Natural killer cell (primary cell): ENCODE measurements around the gene TMEM131. TPM values are rescaled to one million over a fixed set of nuclear protein-coding genes. Genes with fewer than 3 reads are reported as not detected.

Experiments
- ATAC-seq, 3 donors: fragments of 150-1000 bp in 2 of 3; fragments of 200-7000 bp in 1 of 3; cut with Tn5 transposase; 1 replicate in 1 of 3; 2 replicates in 2 of 3; pipeline ENCODE4 v1.10.0; 2021; ENCODE audit warnings: mild to moderate bottlenecking in 2 of 3, moderate library complexity in 2 of 3
- DNase-seq, 2 donors: peaks; one replicate each; pipeline versions ENCODE4 v3.0.0 to v3.0.0-alpha.2; 2013 to 2021; ENCODE audit warnings: mixed read lengths in 1 of 2
- H3K27ac ChIP-seq: one replicate; pipeline ENCODE4 v1.5.1; 2013; ENCODE audit warnings: mild to moderate bottlenecking, low read length
- H3K27me3 ChIP-seq: one replicate; pipeline ENCODE4 v1.6.1; 2013; ENCODE audit warnings: low read length; ENCODE audit not compliant: control insufficient read depth, insufficient read depth
- H3K36me3 ChIP-seq: one replicate; pipeline ENCODE4 v1.6.1; 2013; ENCODE audit warnings: low read length; ENCODE audit not compliant: control insufficient read depth, insufficient read depth
- H3K4me1 ChIP-seq: one replicate; pipeline ENCODE4 v1.6.1; 2013; ENCODE audit warnings: low read length; ENCODE audit not compliant: control insufficient read depth, insufficient read depth
- H3K4me3 ChIP-seq: one replicate; pipeline ENCODE4 v1.5.1; 2013; ENCODE audit warnings: low read length
- H3K9me3 ChIP-seq: one replicate; pipeline ENCODE4 v1.6.1; 2013; ENCODE audit warnings: low read length; ENCODE audit not compliant: control insufficient read depth, insufficient read depth
- H3K27ac Mint-ChIP-seq, 2 donors: one replicate each; pipeline ENCODE4 v1.8.0; 2022; ENCODE audit warnings: mild to moderate bottlenecking in 2 of 2, mixed read lengths in 2 of 2, moderate library complexity in 1 of 2
- H3K27me3 Mint-ChIP-seq, 2 donors: one replicate each; pipeline ENCODE4 v1.8.0; 2022; ENCODE audit warnings: low read depth in 2 of 2, mixed read lengths in 2 of 2
- H3K36me3 Mint-ChIP-seq: one replicate; pipeline ENCODE4 v1.8.0; 2022; ENCODE audit warnings: mixed read lengths
- H3K4me1 Mint-ChIP-seq, 2 donors: one replicate each; pipeline ENCODE4 v1.8.0; 2022; ENCODE audit warnings: mixed read lengths in 2 of 2
- H3K4me3 Mint-ChIP-seq: one replicate; pipeline ENCODE4 v1.8.0; 2022; ENCODE audit warnings: mild to moderate bottlenecking, moderate library complexity, mixed read lengths
- H3K9me3 Mint-ChIP-seq, 2 donors: one replicate each; pipeline ENCODE4 v1.8.0; 2022; ENCODE audit warnings: mixed read lengths in 2 of 2
- CTCF ChIP-seq: fragments of 200-600 bp; IDR thresholded peaks from one replicate; pipeline ENCODE4 v1.8.0; 2022; ENCODE audit warnings: antibody characterized with exemption
- WGBS: methylation state at CpG from one replicate; pipeline ENCODE4 v1.1.7; 2013; ENCODE audit warnings: missing lambda C conversion rate; ENCODE audit not compliant: insufficient coverage; 5-methylcytosine and 5-hydroxymethylcytosine counted together
- intact Hi-C: fragments of 100-400 bp; cut with micrococcal nuclease; formaldehyde crosslinking; loops from one replicate; pipeline ENCODE4 v1.14.2; 2022
- total RNA-seq, 4 donors: library from RNA; stranded (reverse); fragments of 120-200 nt in 1 of 4; gene quantifications; one replicate each; pipeline versions ENCODE4 v1.2.3 to v1.2.4, GENCODE V29; 2013 to 2022

The TMEM131 gene
- total RNA-seq, 3 donors from 2014 or later (not counting 1 experiment from before 2014, with no cell fraction given) = 44.8 to 72.1 (median 67.1) TPM

GRCh38 chr2:97724946-97725688, 270.6 kb downstream of the TMEM131 start:
- intact Hi-C loops = no loop called here
- H3K9me3 ChIP-seq = peaks cover 2% of the 10 kb centered on the region
- peaks cover 90% of the 10 kb centered on the region for H3K4me1 ChIP-seq
- peak overlapping the region; percentile 90 to 97 for H3K27ac Mint-ChIP-seq
- peaks cover 14% of the 10 kb centered on the region for H3K36me3 Mint-ChIP-seq
- no peaks in the 10 kb centered on the region for H3K27me3 Mint-ChIP-seq
- no peak overlapping the region for H3K27ac ChIP-seq
- DNase-seq (no peak), ATAC-seq (no peak)
- peaks cover 74% of the 10 kb centered on the region for H3K36me3 ChIP-seq
- no peak for TF ChIP-seq CTCF
- peak overlapping the region; percentile 35 for H3K4me3 Mint-ChIP-seq
- WGBS = 92% methylated on average over 30 of the region's 31 CpGs
- H3K4me1 Mint-ChIP-seq = peaks cover 82 to 89% of the 10 kb centered on the region in 2 donors
- no peak overlapping the region for H3K4me3 ChIP-seq
- no peaks in the 10 kb centered on the region for H3K27me3 ChIP-seq
- H3K9me3 Mint-ChIP-seq = no peaks in the 10 kb centered on the region

GRCh38 chr2:97724501-97724900, 271.2 kb downstream of the TMEM131 start:
- H3K9me3 ChIP-seq = no peaks in the 10 kb centered on the region
- Mint-ChIP-seq H3K4me3 (no peak overlapping the region), H3K27ac (peak overlapping the region; percentile 97), H3K27me3 (no peaks in the 10 kb centered on the region), H3K9me3 (no peaks in the 10 kb centered on the region), H3K36me3 (peaks cover 14% of the 10 kb centered on the region), H3K4me1 (peaks cover 81 to 88% of the 10 kb centered on the region in 2 donors)
- H3K4me1 ChIP-seq = peaks cover 92% of the 10 kb centered on the region
- ATAC-seq (no peak), DNase-seq (no peak)
- peaks cover 73% of the 10 kb centered on the region for H3K36me3 ChIP-seq
- intact Hi-C loops = no loop called here
- no peaks in the 10 kb centered on the region for H3K27me3 ChIP-seq
- no peak for TF ChIP-seq CTCF
- 93% methylated on average over 17 of the region's 17 CpGs for WGBS
- H3K4me3 ChIP-seq = no peak overlapping the region
- H3K27ac ChIP-seq = no peak overlapping the region

GRCh38 chr2:97724073-97724410, 271.7 kb downstream of the TMEM131 start:
- Mint-ChIP-seq H3K27me3 (no peaks in the 10 kb centered on the region), H3K4me1 (peaks cover 81 to 90% of the 10 kb centered on the region in 2 donors), H3K27ac (peak overlapping the region; percentile 97), H3K36me3 (peaks cover 14% of the 10 kb centered on the region), H3K9me3 (no peaks in the 10 kb centered on the region), H3K4me3 (peak overlapping the region; percentile 35)
- peaks cover 96% of the 10 kb centered on the region for H3K4me1 ChIP-seq
- ATAC-seq (no peak), DNase-seq (no peak)
- no peak overlapping the region for H3K27ac ChIP-seq
- intact Hi-C loops = no loop called here
- no peaks in the 10 kb centered on the region for H3K9me3 ChIP-seq
- H3K36me3 ChIP-seq = peaks cover 69% of the 10 kb centered on the region
- WGBS = 88% methylated on average over 41 of the region's 41 CpGs
- no peaks in the 10 kb centered on the region for H3K27me3 ChIP-seq
- no peak for TF ChIP-seq CTCF
- no peak overlapping the region for H3K4me3 ChIP-seq
